ENCODE measurements around the gene STYXL1. TPM values are rescaled to one million over a fixed set of nuclear protein-coding genes. Genes with fewer than 3 reads are reported as not detected.
"Not testable (repeated sequence)": the region's sequence is repeated elsewhere in the genome, so short reads cannot be mapped to it uniquely, and the experiment has no call there.

STYXL1 gene
- total RNA-seq, 1 donor from 2014 or later = 56.1 TPM

GRCh38 chr7:76020031-76020714 lies 27.6 kb downstream of the STYXL1 start:
- no peaks in the 10 kb centered on the region for H3F3A ChIP-seq (ENCODE audit: low read depth)
- no peaks in the 10 kb centered on the region for H3K4me1 ChIP-seq
- no peaks in the 10 kb centered on the region for H3K27me3 ChIP-seq
- peaks cover 4% of the 10 kb centered on the region for H3K36me3 ChIP-seq
- H3K9me3 Mint-ChIP-seq = no peaks in the 10 kb centered on the region
- no peaks in the 10 kb centered on the region for H3K79me2 ChIP-seq (ENCODE audit: low read depth)
- no peaks in the 10 kb centered on the region for H3K9me3 ChIP-seq (ENCODE audit: low read depth)
- no peak for TF ChIP-seq EZH2 (IDR thresholded peaks at IDR 0.05)
- TF ChIP-seq CTCF (IDR thresholded peaks at IDR 0.05) = peak; percentile 92
- H3K4me3 Mint-ChIP-seq = no peak overlapping the region
- H3K4me2 ChIP-seq = no peak overlapping the region
- H3K9ac ChIP-seq = no peak overlapping the region
- no peaks in the 10 kb centered on the region for H3K27me3 Mint-ChIP-seq (ENCODE audit: insufficient read depth, low read depth)
- H3K36me3 Mint-ChIP-seq = peaks cover 34% of the 10 kb centered on the region
- H4K20me1 ChIP-seq (ENCODE audit: low read depth) = no peaks in the 10 kb centered on the region
- H3K4me1 Mint-ChIP-seq = peaks cover 6% of the 10 kb centered on the region
- H3K27ac Mint-ChIP-seq = peak overlapping the region; percentile 60
- no peak overlapping the region for H3K4me3 ChIP-seq
- no peak overlapping the region for H3K27ac ChIP-seq
- H2AFZ ChIP-seq (replicated peaks) = no peak overlapping the region
- DNase-seq (ENCODE audit: low spot score) = peak; percentile 84

GRCh38 chr7:76018520-76018919 lies 29.3 kb downstream of the STYXL1 start:
- H3F3A ChIP-seq (ENCODE audit: low read depth); H3K4me1 ChIP-seq; H3K4me3 ChIP-seq; DNase-seq (ENCODE audit: low spot score); H3K9me3 Mint-ChIP-seq; H2AFZ ChIP-seq (replicated peaks); H3K27me3 ChIP-seq; H3K79me2 ChIP-seq (ENCODE audit: low read depth); H3K4me2 ChIP-seq; H3K4me1 Mint-ChIP-seq; H3K4me3 Mint-ChIP-seq; H3K9ac ChIP-seq; H3K36me3 ChIP-seq; H3K27ac Mint-ChIP-seq; H3K9me3 ChIP-seq (ENCODE audit: low read depth); H3K27me3 Mint-ChIP-seq (ENCODE audit: insufficient read depth, low read depth); H3K27ac ChIP-seq; H4K20me1 ChIP-seq (ENCODE audit: low read depth): not testable (repeated sequence)
- peaks cover 36% of the 10 kb centered on the region for H3K36me3 Mint-ChIP-seq

- TF ChIP-seq EZH2phosphoT487 (IDR thresholded peaks at IDR 0.05) (no peak), EZH2 (IDR thresholded peaks at IDR 0.05) (no peak), CTCF (IDR thresholded peaks at IDR 0.05) (no peak)
- Histone ChIP-seq H3K27ac (no peak overlapping the region), H3K4me3 (no peak overlapping the region), H3K9me3 (ENCODE audit: low read depth) (no peaks in the 10 kb centered on the region), H3K4me1 (no peaks in the 10 kb centered on the region), H3K27me3 (no peaks in the 10 kb centered on the region), H4K20me1 (ENCODE audit: low read depth) (no peaks in the 10 kb centered on the region), H3K79me2 (ENCODE audit: low read depth) (no peaks in the 10 kb centered on the region), H3F3A (ENCODE audit: low read depth) (no peaks in the 10 kb centered on the region), H3K36me3 (peaks cover 4% of the 10 kb centered on the region), H2AFZ (replicated peaks) (no peak overlapping the region), H3K4me2 (no peak overlapping the region), H3K9ac (no peak overlapping the region)
- Mint-ChIP-seq H3K27ac (no peak overlapping the region), H3K27me3 (ENCODE audit: insufficient read depth, low read depth) (no peaks in the 10 kb centered on the region), H3K4me3 (no peak overlapping the region), H3K36me3 (peaks cover 32% of the 10 kb centered on the region), H3K9me3 (no peaks in the 10 kb centered on the region), H3K4me1 (peaks cover 3% of the 10 kb centered on the region)
- no peak for DNase-seq (ENCODE audit: low spot score)
Measured at GRCh38 chr7:76016191-76016947, 31.4 kb downstream of the STYXL1 start.

- no peaks in the 10 kb centered on the region for H3K79me2 ChIP-seq (ENCODE audit: low read depth)
- peaks cover 3% of the 10 kb centered on the region for H3K27me3 Mint-ChIP-seq (ENCODE audit: insufficient read depth, low read depth)
- H3K9me3 Mint-ChIP-seq = no peaks in the 10 kb centered on the region
- no peak overlapping the region for H3K4me3 ChIP-seq
- H3F3A ChIP-seq (ENCODE audit: low read depth) = no peaks in the 10 kb centered on the region
- H3K36me3 ChIP-seq = peaks cover 1% of the 10 kb centered on the region
- no peak for TF ChIP-seq EZH2phosphoT487 (IDR thresholded peaks at IDR 0.05)
- no peak for TF ChIP-seq CTCF (IDR thresholded peaks at IDR 0.05)
- no peak for TF ChIP-seq EZH2 (IDR thresholded peaks at IDR 0.05)
- no peaks in the 10 kb centered on the region for H3K9me3 ChIP-seq (ENCODE audit: low read depth)
- H3K4me1 Mint-ChIP-seq = peaks cover 3% of the 10 kb centered on the region
- H3K4me1 ChIP-seq = no peaks in the 10 kb centered on the region
- H3K27ac ChIP-seq = no peak overlapping the region
- no peak overlapping the region for H2AFZ ChIP-seq (replicated peaks)
- H3K36me3 Mint-ChIP-seq = peaks cover 23% of the 10 kb centered on the region
- no peaks in the 10 kb centered on the region for H4K20me1 ChIP-seq (ENCODE audit: low read depth)
- no peak overlapping the region for H3K4me3 Mint-ChIP-seq
- H3K4me2 ChIP-seq = no peak overlapping the region
- DNase-seq (ENCODE audit: low spot score) = no peak
- H3K9ac ChIP-seq = peak overlapping the region; percentile 20
- H3K27me3 ChIP-seq = no peaks in the 10 kb centered on the region
- H3K27ac Mint-ChIP-seq = no peak overlapping the region
Measured at GRCh38 chr7:76011442-76011861, 36.3 kb downstream of the STYXL1 start.

Measured in neural progenitor cell (in vitro differentiated cells).